SK-N-SH treated with all-trans-retinoic acid at 6 μM for 48 hours (cell line): ENCODE measurements around the gene APOA1.

ENCODE experiments used
- ATAC-seq: fragments of 200-7000 bp; cut with Tn5 transposase; 3 replicates; pipeline ENCODE4 v1.9.1; 2020; ENCODE audit warnings: mild to moderate bottlenecking, moderate library complexity
- ARNTL ChIP-seq: fragments of 450-650 bp; formaldehyde crosslinking; IDR thresholded peaks from 2 replicates; pipeline ENCODE4 v1.5.0; 2020; ENCODE audit warnings: low read depth, mild to moderate bottlenecking, moderate library complexity, borderline replicate concordance
- BACH2 ChIP-seq: fragments of 250-450 bp; sonication (Bioruptor Pico); IDR thresholded peaks from 2 replicates; pipeline ENCODE4 v1.9.0; 2021; ENCODE audit warnings: mild to moderate bottlenecking, borderline replicate concordance
- CREB5 ChIP-seq: fragments of 250-450 bp; sonication (Bioruptor Pico); IDR thresholded peaks from 2 replicates; pipeline ENCODE4 v1.5.1; 2020; ENCODE audit warnings: low read depth, mild to moderate bottlenecking, moderate library complexity
- ESRRG ChIP-seq: fragments of 250-450 bp; sonication (Bioruptor Pico); IDR thresholded peaks from 2 replicates; pipeline ENCODE4 v1.6.1; 2021; ENCODE audit warnings: mild to moderate bottlenecking
- GLIS3 ChIP-seq: fragments of 250-450 bp; sonication (Bioruptor Pico); IDR thresholded peaks from 2 replicates; pipeline ENCODE4 v1.5.0; 2020; ENCODE audit warnings: mild to moderate bottlenecking, moderate library complexity
- ISL1 ChIP-seq: fragments of 250-450 bp; sonication (Bioruptor Pico); IDR thresholded peaks from 2 replicates; pipeline ENCODE4 v2.1.2; 2022; ENCODE audit warnings: mild to moderate bottlenecking, moderate library complexity
- PATZ1 ChIP-seq: fragments of 250-450 bp; sonication (Bioruptor Pico); IDR thresholded peaks from 2 replicates; pipeline ENCODE4 v1.8.0; 2020; ENCODE audit warnings: mild to moderate bottlenecking, moderate library complexity, borderline replicate concordance
- TOX ChIP-seq: fragments of 250-450 bp; sonication (Bioruptor Pico); IDR thresholded peaks from 2 replicates; pipeline ENCODE4 v1.8.0; 2021; ENCODE audit warnings: mild to moderate bottlenecking, moderate library complexity, borderline replicate concordance
- ZNF70 ChIP-seq: fragments of 450-650 bp; formaldehyde crosslinking; IDR thresholded peaks from 2 replicates; pipeline ENCODE4 v1.5.0; 2020; ENCODE audit warnings: mild to moderate bottlenecking, moderate library complexity
- ZNF8 ChIP-seq: fragments of 450-650 bp; formaldehyde crosslinking; IDR thresholded peaks from 2 replicates; pipeline ENCODE4 v1.5.0; 2020; ENCODE audit warnings: mild to moderate bottlenecking, moderate library complexity

The APOA1 gene

GRCh38 chr11:116786966-116787365 is 50.5 kb downstream of the APOA1 start:
- no peak for ATAC-seq
- TF ChIP-seq ESRRG (CRISPR knock-in tag) (no peak), TOX (CRISPR knock-in tag) (no peak), ISL1 (CRISPR knock-in tag) (no peak), ZNF8 (no peak), PATZ1 (no peak), BACH2 (CRISPR knock-in tag) (no peak), GLIS3 (CRISPR knock-in tag) (no peak), ARNTL (CRISPR knock-in tag) (no peak)

GRCh38 chr11:116786326-116786725 is 51.1 kb downstream of the APOA1 start:
- no peak for TF ChIP-seq PATZ1
- TF ChIP-seq BACH2 (CRISPR knock-in tag): no peak
- no peak for TF ChIP-seq TOX (CRISPR knock-in tag)
- no peak for TF ChIP-seq CREB5 (CRISPR knock-in tag)
- TF ChIP-seq ZNF70 (CRISPR knock-in tag): no peak
- no peak for ATAC-seq
